ENCODE results near the gene ME2. TPM values are rescaled to one million over a fixed set of nuclear protein-coding genes. Genes with fewer than 3 reads are reported as not detected.

ME2 gene
- total and polyA plus RNA-seq, 2 of the 8 experiments (the other 6 are each of a cell fraction or from before 2014, with no cell fraction given), result 54.7 to 66.9 TPM

DNA sequence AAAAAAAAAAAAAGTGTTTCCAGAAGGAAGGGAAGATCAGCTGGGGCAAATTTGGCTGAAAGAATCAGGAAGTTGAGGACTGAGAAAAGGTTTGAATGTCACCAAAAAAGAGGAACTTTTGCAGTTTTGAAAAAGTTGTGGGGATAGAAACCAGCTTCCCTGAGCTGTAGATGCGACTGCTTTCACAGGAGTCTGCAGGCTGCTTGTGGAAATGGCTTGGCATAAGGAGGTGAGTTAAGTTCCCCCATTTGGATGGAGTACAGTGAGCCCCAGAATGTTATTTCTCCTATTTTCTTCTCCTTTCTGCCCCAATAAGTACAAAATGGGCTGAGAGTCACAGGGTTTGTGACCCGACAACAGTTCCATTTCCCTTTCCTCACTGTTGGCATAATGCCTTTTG is 16.5 kb upstream of the ME2 start:
- H3K4ac ChIP-seq (replicated peaks; ENCODE audit: insufficient read length, low read depth, low read length), result no peak overlapping the region
- H3K27me3 ChIP-seq (replicated peaks in 1 of 4; ENCODE audit: control insufficient read depth in 3 of 4, extremely low read depth in 1 of 4, insufficient read depth in 3 of 4, low read length in 3 of 4), result no peaks in the 10 kb centered on the region

More for the DNA sequence above, 16.5 kb upstream of the ME2 start:
- H3K4me1 ChIP-seq (replicated peaks in 1 of 4; ENCODE audit: control insufficient read depth in 3 of 4, insufficient read depth in 4 of 4, low read length in 3 of 4), result no peaks in the 10 kb centered on the region
- no peaks in the 10 kb centered on the region for H4K20me1 ChIP-seq (replicated peaks in 1 of 2; ENCODE audit: control insufficient read depth in 1 of 2, insufficient read depth in 2 of 2, low read length in 2 of 2)
- no peaks in the 10 kb centered on the region; the same call in 1 of the 2 replicates for H3K23me2 ChIP-seq (ENCODE audit: low read depth, low read length)
- H3K14ac ChIP-seq (ENCODE audit: insufficient read length), result no peak overlapping the region
- H2BK12ac ChIP-seq (ENCODE audit: low read depth, low read length), result no peak overlapping the region
- H3K4me2 ChIP-seq (ENCODE audit: insufficient read depth in 1 of 2, low read depth in 2 of 2, low read length in 2 of 2), result no peak overlapping the region
- H3K9ac ChIP-seq (replicated peaks in 1 of 4; ENCODE audit: extremely low read depth in 1 of 4, low read depth in 3 of 4, low read length in 3 of 4), result no peak overlapping the region
- H3K4me3 ChIP-seq (ENCODE audit: extremely low read depth in 1 of 4, insufficient read depth in 2 of 4, low read depth in 3 of 4, low read length in 4 of 4), result no peak overlapping the region
- no peak overlapping the region for H4K5ac ChIP-seq (ENCODE audit: insufficient read length, low read depth, low read length)
- H3K18ac ChIP-seq (ENCODE audit: extremely low read depth, low read length), result no peak overlapping the region
- H2BK120ac ChIP-seq (replicated peaks; ENCODE audit: low read depth, low read length), result no peak overlapping the region
- H3K36me3 ChIP-seq (ENCODE audit: control insufficient read depth in 2 of 4, insufficient read depth in 4 of 4, low read length in 3 of 4), result no peaks in the 10 kb centered on the region
- H2BK20ac ChIP-seq (ENCODE audit: low read length), result no peak overlapping the region
- no peaks in the 10 kb centered on the region for H3K79me2 ChIP-seq (ENCODE audit: control insufficient read depth in 1 of 2, insufficient read depth in 2 of 2, low read length in 2 of 2)
- H2BK5ac ChIP-seq (ENCODE audit: low read depth, low read length), result no peak overlapping the region
- H2BK15ac ChIP-seq (ENCODE audit: low read length), result no peak overlapping the region
- ChIA-PET CTCF (ENCODE audit: partially characterized antibody) (interaction anchor here (0.6 to 0.8 kb wide), 3 partner anchors 15 to 102 kb away, joined by 3 to 5 read pairs (median 4); no protein-coding TSS in a partner anchor), POLR2A (ENCODE audit: partially characterized antibody) (no interaction called here)
- no peaks in the 10 kb centered on the region for H3K9me3 ChIP-seq (ENCODE audit: insufficient read depth in 2 of 2, low read depth in 1 of 2, low read length in 1 of 2)
- no peak overlapping the region for H3K23ac ChIP-seq (ENCODE audit: insufficient read length)
- WGBS, 2 experiments (ENCODE audit: extremely low coverage in 1 of 2, insufficient coverage in 1 of 2, insufficient read length in 1 of 2, insufficient replicate concordance in 2 of 2, low coverage in 1 of 2, low lambda C conversion rate in 2 of 2, missing lambda C conversion rate in 1 of 2), result 92% methylated on average over 2 of the region's 2 CpGs; no CpG with 5 or more reads in 1 of the 2 experiments
- no peak overlapping the region for H4K91ac ChIP-seq (replicated peaks; ENCODE audit: insufficient read length, low read length)
- H3K56ac ChIP-seq (replicated peaks; ENCODE audit: insufficient read length, low read depth, low read length), result no peak overlapping the region
- no peak overlapping the region for H3K27ac ChIP-seq (ENCODE audit: low read depth, low read length)
- no peak for DNase-seq (ENCODE audit: low read depth in 1 of 2, low spot score in 2 of 2)
- H4K8ac ChIP-seq (ENCODE audit: extremely low read depth, insufficient read depth, low read length), result no peak overlapping the region
- FAIRE-seq, result no peak
- TF ChIP-seq SIX5 (IDR thresholded peaks at IDR 0.05; ENCODE audit: low read depth, low read length), result no peak
- H3K79me1 ChIP-seq (ENCODE audit: low read depth, low read length), result no peaks in the 10 kb centered on the region
- H2AK5ac ChIP-seq (ENCODE audit: low read depth, low read length), result no peak overlapping the region
- no peak overlapping the region for H2AFZ ChIP-seq (ENCODE audit: low read length)

All from H1 (cell line).